Transverse colon (tissue), 4 donors: ENCODE measurements around the gene RAB3GAP2.

ENCODE experiments used
- CTCF ChIP-seq, 5 experiments: fragments of 200-600 bp in 3 of 5; fragments of 450-650 bp in 2 of 5; sonication (generic) in 3 of 5; IDR thresholded peaks; 1 replicate in 2 of 5; 2 replicates in 3 of 5; pipeline ENCODE4 v1.5.1; 2016 to 2017; ENCODE audit warnings: antibody characterized with exemption in 5 of 5, inconsistent platforms in 3 of 5, mild to moderate bottlenecking in 2 of 5, moderate library complexity in 1 of 5
- POLR2A ChIP-seq: fragments of 450-650 bp; IDR thresholded peaks from one replicate; pipeline ENCODE4 v1.6.1; 2016; ENCODE audit warnings: antibody characterized with exemption, mild to moderate bottlenecking, moderate library complexity
- POLR2AphosphoS5 ChIP-seq, 3 donors: sonication (generic); formaldehyde crosslinking; IDR thresholded peaks; one replicate each; pipeline ENCODE4 v1.6.1; 2016; ENCODE audit warnings: antibody characterized with exemption in 3 of 3

DNA sequence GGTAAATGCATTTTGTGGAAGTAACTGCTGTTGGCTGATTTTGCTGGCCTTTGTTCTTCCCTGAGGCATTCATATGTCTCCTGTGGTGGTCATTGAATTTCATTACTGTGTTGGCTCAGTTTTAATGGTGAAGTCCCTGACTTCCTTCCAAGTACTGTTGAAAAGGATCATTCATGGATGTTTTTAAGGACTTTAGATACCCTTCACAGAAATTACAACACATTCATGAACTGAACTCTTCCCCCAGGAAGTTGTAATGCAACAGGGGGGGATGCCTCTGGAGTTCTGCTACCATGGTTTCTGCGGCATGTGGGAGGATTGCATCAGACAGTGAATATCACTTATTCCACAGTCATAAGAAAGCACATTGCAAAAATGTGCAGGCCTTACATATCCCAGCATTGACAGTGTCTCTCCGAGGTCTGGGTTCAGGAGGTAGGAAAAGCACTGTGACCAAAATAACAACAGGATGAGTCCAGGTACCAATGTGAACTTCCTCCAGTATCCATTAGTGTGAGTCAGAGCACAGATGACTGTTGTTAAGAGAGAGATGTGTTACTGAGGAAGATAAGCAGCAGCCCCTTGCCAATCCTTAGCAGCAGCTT lies 2.1 kb upstream of the RAB3GAP2 start:
- TF ChIP-seq POLR2AphosphoS5 (IDR thresholded peaks at IDR 0.05) (no peak), CTCF (IDR thresholded peaks at IDR 0.05) (no peak), POLR2A (no peak)
